Hepatic stellate cell (primary cell): ENCODE results near the gene ZNF776.
"Not testable (repeated sequence)": the region's sequence is repeated elsewhere in the genome, so short reads cannot be mapped to it uniquely, and the experiment has no call there.

ENCODE experiments used
- DNase-seq: peaks from one replicate; pipeline ENCODE4 v3.0.0; 2011; ENCODE audit warnings: low spot score

Gene ZNF776

DNA sequence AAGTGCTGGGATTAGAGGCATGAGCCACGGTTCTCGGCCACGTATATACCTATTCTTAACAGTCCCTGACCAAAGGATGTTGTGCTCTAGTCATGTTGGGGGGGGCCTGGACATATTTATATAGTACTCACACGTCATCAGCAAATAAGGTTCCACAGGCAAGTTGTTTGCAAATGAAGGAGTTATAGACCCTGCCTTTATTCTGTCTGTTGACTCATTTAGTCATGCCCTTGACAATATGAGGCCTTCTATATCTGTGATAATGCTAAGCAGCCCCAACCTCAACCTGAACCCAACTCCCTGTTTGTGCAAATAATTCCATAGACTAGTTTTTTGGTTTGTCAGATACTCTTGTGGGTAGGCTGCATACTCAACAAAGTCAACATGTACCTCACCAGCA, 31.7 kb downstream of the ZNF776 start:
- DNase-seq = no peak

- no peak for DNase-seq
Measured at GRCh38 chr19:57779220-57779845, 32.7 kb downstream of the ZNF776 start.

DNA sequence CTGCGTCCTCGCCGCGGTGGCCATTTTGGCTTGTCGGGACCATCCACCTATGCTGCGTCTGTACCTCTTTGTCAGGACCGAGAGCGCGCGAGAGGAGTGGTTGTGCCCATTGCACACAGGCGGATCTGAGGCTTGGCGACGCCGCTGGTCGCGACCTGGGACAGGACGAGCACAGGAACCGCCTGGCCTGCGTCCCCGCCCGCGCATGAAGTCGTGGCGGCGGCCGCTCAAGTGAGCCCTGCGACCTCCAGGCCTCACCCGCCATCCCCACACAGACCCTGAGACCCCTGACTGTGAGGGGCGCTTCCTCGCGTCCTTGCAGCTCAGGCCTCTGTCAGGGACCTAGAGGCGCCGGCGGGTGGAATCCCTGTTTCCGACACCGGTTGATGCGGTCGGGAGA, 39.7 kb downstream of the ZNF776 start:
- DNase-seq = no peak

GRCh38 chr19:57786906-57787305, 40.3 kb downstream of the ZNF776 start:
- no peak for DNase-seq

- no peak for DNase-seq
Measured at GRCh38 chr19:57788114-57788692, 41.6 kb downstream of the ZNF776 start.

- no peak for DNase-seq
Measured at GRCh38 chr19:57789288-57789687, 42.7 kb downstream of the ZNF776 start.

- DNase-seq = not testable (repeated sequence)
Measured at GRCh38 chr19:57796580-57796979, 50.0 kb downstream of the ZNF776 start.

DNA sequence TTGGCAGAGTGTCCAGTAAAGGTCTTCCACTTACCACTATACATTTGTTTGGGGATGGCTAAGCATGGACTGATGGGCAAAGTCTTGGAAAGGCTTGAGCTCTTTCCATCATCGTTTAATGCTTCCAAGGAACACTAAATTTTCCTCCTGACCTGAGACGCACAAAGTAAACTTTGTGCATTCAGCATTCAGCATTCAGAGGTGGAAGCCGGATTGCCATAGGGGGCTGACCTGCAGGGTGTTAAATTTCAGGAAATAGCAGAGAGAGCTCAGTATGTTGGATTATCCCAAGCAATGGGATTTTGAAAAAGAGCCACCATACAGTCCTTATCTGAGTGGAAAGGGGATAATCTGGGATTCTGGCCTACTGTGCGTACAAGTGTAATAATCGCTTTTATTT, 54.1 kb downstream of the ZNF776 start:
- no peak for DNase-seq

DNA sequence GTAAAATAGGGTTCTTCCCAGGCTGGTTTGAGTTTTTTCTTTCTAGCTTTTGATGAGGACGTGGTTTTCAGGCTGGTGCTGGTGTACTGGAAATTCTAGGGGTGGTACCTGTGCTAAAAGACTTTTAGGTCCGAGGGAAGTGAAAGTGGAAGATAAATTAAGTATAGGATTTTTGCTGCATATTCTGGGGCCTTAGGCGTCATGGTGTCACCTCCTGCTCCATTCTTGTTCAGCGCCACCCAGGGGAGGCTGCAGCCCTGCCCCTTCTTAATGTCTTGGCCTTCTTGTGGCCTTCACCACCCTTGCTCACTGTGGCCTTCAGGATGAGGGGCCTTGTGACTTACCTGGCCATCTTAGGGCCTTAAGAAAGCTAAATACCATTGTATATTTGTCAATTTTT, 55.7 kb downstream of the ZNF776 start:
- DNase-seq = no peak

DNA sequence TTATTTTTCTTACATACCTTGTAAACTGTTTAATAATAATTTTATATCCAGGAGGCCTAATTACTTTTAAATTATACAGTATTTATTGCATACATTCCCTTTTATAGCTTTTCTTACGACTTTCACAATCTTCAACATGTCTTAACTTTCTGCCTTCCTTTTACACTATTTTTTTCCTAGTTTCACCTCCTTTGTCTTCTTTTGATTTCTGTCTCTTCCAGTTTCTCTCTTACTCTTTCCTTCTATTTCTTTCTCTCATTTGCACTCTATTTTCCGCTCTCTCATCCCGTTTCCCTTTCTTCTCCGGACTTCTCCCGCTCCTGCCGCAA, 56.6 kb downstream of the ZNF776 start:
- no peak for DNase-seq

DNA sequence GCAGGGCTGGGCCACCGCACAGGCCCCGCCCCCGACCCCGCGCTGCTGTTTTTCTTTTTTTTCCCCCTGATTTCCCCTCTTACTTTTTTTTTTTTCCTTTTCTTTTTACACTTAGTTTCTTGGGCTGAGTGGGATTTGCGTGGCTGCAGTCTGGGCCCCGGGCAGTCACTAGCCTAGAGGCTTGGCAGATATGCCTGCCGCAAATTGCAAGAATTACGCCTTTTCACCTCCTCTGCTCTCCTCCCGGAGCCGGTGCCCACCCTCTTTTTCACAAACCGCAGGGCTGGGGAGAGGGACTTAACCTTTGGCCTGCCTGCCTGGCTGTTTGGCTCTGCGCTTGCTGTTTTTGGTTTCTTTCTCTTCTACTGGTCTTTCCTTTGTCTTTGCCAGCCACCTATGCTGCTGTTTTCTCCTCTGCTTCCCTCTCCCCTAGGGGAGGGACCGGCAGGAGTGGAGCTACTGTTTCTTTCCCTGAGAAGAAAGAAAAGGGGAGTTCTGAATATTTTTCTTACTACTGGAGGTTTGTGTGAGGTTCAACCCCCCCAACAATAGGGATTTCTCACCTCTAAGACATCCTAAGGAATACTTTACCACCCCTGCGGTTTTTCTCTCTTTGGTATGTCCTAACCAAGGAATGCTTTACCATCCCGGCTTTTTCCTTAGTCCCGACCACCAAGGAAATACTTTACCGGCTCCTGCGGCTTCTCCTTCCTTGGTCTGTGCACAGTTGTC, 57.1 kb downstream of the ZNF776 start:
- DNase-seq = peak; percentile 53

DNA sequence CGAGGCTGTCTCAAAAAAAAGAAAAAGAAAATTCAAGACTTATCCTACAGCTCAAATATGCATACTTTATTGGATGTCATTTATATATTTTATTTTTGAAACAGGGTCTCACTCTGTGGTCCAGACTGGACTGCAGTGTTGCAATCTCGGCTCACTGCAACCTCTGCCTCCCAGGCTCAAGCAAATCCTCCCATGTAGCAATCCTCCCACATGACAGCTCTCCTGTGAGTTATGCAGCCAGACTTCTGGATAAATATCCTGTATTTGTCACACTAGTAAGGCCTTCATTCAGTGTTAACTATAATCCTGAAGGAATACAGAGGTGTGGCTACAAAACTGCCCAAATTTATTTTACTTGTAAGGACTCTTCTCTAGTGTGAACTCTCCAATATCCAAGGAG, 60.9 kb downstream of the ZNF776 start:
- DNase-seq = no peak
